ENCODE data around the gene TICAM2. TPM values are rescaled to one million over a fixed set of nuclear protein-coding genes. Genes with fewer than 3 reads are reported as not detected.

The TICAM2 gene
- total RNA-seq, 1 donor from 2014 or later = 1.2 TPM

GRCh38 chr5:115607935-115608334 lies 5.7 kb upstream of the TICAM2 start:
- ATAC-seq = no peak

GRCh38 chr5:115605436-115605835 lies 3.2 kb upstream of the TICAM2 start:
- no peak for ATAC-seq

GRCh38 chr5:115602591-115603125 lies 379 bp upstream of the TICAM2 start:
- ATAC-seq = peak; percentile 31

- no peak for ATAC-seq
Measured at GRCh38 chr5:115600766-115601165, 1.5 kb downstream of the TICAM2 start.

- ATAC-seq = no peak
Measured at GRCh38 chr5:115599924-115600323, 2.4 kb downstream of the TICAM2 start.

GRCh38 chr5:115599502-115599901 lies 2.8 kb downstream of the TICAM2 start:
- peak; percentile 36 for ATAC-seq

GRCh38 chr5:115594128-115595047 lies 7.9 kb downstream of the TICAM2 start:
- ATAC-seq = no peak

- ATAC-seq = no peak
Measured at GRCh38 chr5:115589043-115589442, 13.2 kb downstream of the TICAM2 start.

GRCh38 chr5:115588640-115589039 lies 13.6 kb downstream of the TICAM2 start:
- ATAC-seq = peak; percentile 37

GRCh38 chr5:115586525-115587146 lies 15.6 kb downstream of the TICAM2 start:
- ATAC-seq = no peak

GRCh38 chr5:115585265-115585664 lies 17.0 kb downstream of the TICAM2 start:
- no peak for ATAC-seq

- no peak for ATAC-seq
Measured at GRCh38 chr5:115584501-115584900, 17.8 kb downstream of the TICAM2 start.

- no peak for ATAC-seq
Measured at GRCh38 chr5:115583474-115583873, 18.8 kb downstream of the TICAM2 start.

- ATAC-seq = no peak
Measured at GRCh38 chr5:115580941-115581340, 21.3 kb downstream of the TICAM2 start.

- no peak for ATAC-seq
Measured at GRCh38 chr5:115579747-115580173, 22.5 kb downstream of the TICAM2 start.

GRCh38 chr5:115579216-115579615 lies 23.1 kb downstream of the TICAM2 start:
- no peak for ATAC-seq

GRCh38 chr5:115578657-115579056 lies 23.6 kb downstream of the TICAM2 start:
- ATAC-seq = no peak

- no peak for ATAC-seq
Measured at GRCh38 chr5:115577741-115578140, 24.5 kb downstream of the TICAM2 start.

GRCh38 chr5:115577329-115577728 lies 24.9 kb downstream of the TICAM2 start:
- ATAC-seq = no peak

GRCh38 chr5:115575167-115576070 lies 26.9 kb downstream of the TICAM2 start:
- no peak for ATAC-seq

GRCh38 chr5:115573133-115573532 lies 29.1 kb downstream of the TICAM2 start:
- no peak for ATAC-seq

GRCh38 chr5:115571441-115571878 lies 30.8 kb downstream of the TICAM2 start:
- ATAC-seq = no peak

Measured in esophagus mucosa (tissue), 1 donor.